HEK293T (cell line): ENCODE results near the gene TTC33.

Experiments used
- CTCF ChIA-PET: fragments of 350-600 bp; formaldehyde crosslinking; extraction: SDS; loops from one replicate; lab custom pipeline; 2021; ENCODE audit warnings: antibody characterized with exemption, inconsistent platforms; lab: Yijun Ruan, JAX
- POLR2A ChIA-PET: fragments of 350-600 bp; formaldehyde crosslinking; extraction: SDS; loops from one replicate; lab custom pipeline; 2020; ENCODE audit warnings: antibody characterized with exemption, inconsistent platforms; lab: Yijun Ruan, JAX
- DNase-seq: peaks from one replicate; pipeline ENCODE4 v3.0.0; 2012; ENCODE audit warnings: mixed read lengths; ENCODE audit errors: extremely low spot score
- ARNT ChIP-seq: fragments of 450-650 bp; IDR thresholded peaks from 2 replicates; pipeline ENCODE4 v1.6.1; 2017; ENCODE audit warnings: mild to moderate bottlenecking
- BHLHE40 ChIP-seq: fragments of 450-650 bp; IDR thresholded peaks from 2 replicates; pipeline ENCODE4 v1.6.1; 2016; ENCODE audit warnings: mild to moderate bottlenecking, moderate library complexity, borderline replicate concordance
- CTBP1 ChIP-seq: fragments of 450-650 bp; IDR thresholded peaks from 2 replicates; pipeline ENCODE4 v1.6.1; 2016; ENCODE audit warnings: borderline replicate concordance
- ELF4 ChIP-seq: fragments of 450-650 bp; IDR thresholded peaks from 2 replicates; pipeline ENCODE4 v1.6.1; 2017; ENCODE audit warnings: antibody characterized with exemption
- FOXA1 ChIP-seq: fragments of 450-650 bp; IDR thresholded peaks from 2 replicates; pipeline ENCODE4 v1.6.1; 2016; ENCODE audit warnings: mild to moderate bottlenecking
- FOXK2 ChIP-seq: fragments of 450-650 bp; IDR thresholded peaks from 2 replicates; pipeline ENCODE4 v1.6.1; 2016; ENCODE audit warnings: mild to moderate bottlenecking
- FOXM1 ChIP-seq: fragments of 450-650 bp; IDR thresholded peaks from 2 replicates; pipeline ENCODE4 v1.6.1; 2017; ENCODE audit warnings: mild to moderate bottlenecking, borderline replicate concordance
- HDGF ChIP-seq: fragments of 450-650 bp; IDR thresholded peaks from 2 replicates; pipeline ENCODE4 v1.6.1; 2017; ENCODE audit warnings: antibody characterized with exemption, borderline replicate concordance
- L3MBTL2 ChIP-seq: fragments of 450-650 bp; conservative IDR thresholded peaks from 2 replicates; pipeline ENCODE4 v1.6.1; 2016; ENCODE audit warnings: mild to moderate bottlenecking
- LEF1 ChIP-seq: fragments of 450-650 bp; IDR thresholded peaks from 2 replicates; pipeline ENCODE4 v1.6.1; 2017; ENCODE audit warnings: mild to moderate bottlenecking, borderline replicate concordance
- NFRKB ChIP-seq: fragments of 450-650 bp; IDR thresholded peaks from 2 replicates; pipeline ENCODE4 v1.6.1; 2016; ENCODE audit warnings: mild to moderate bottlenecking, moderate library complexity
- PKNOX1 ChIP-seq: fragments of 450-650 bp; IDR thresholded peaks from 2 replicates; pipeline ENCODE4 v1.6.1; 2016
- SP1 ChIP-seq: fragments of 450-650 bp; IDR thresholded peaks from 2 replicates; pipeline ENCODE4 v1.6.1; 2017
- SUZ12 ChIP-seq: fragments of 450-650 bp; IDR thresholded peaks from 2 replicates; pipeline ENCODE4 v1.6.1; 2016; ENCODE audit warnings: mild to moderate bottlenecking
- TARDBP ChIP-seq: fragments of 450-650 bp; IDR thresholded peaks from 2 replicates; pipeline ENCODE4 v1.6.1; 2016
- ZNF384 ChIP-seq: fragments of 450-650 bp; IDR thresholded peaks from 2 replicates; pipeline ENCODE4 v1.6.1; 2016

The TTC33 gene

DNA sequence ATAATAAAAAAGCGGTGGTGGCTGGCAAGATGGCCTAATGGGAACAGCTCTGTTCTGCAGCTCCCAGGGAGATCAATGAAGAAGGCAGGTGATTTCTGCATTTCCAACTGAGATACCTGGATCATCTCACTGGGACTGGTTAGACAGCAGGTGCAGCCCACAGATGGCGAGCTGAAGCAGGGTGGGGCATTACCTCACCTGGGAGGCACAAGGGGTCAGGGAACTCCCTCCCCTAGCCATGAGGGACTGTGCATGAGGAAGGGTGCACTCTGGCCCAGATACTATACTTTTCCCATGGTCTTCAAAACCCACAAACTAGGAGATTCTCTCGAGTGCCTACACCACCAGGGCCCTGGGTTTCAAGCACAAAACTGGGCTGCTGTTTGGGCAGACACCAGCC is 121.6 kb downstream of the TTC33 start:
- no peak for DNase-seq
- CTCF ChIA-PET: no interaction called here
- POLR2A ChIA-PET: no interaction called here
- TF ChIP-seq FOXA1 (no peak), LEF1 (no peak), L3MBTL2 (no peak), NFRKB (no peak), SP1 (no peak), SUZ12 (no peak), HDGF (no peak), CTBP1 (no peak), TARDBP (no peak), ZNF384 (no peak), FOXM1 (no peak), ELF4 (no peak), FOXK2 (no peak), ARNT (no peak), PKNOX1 (no peak), BHLHE40 (no peak)

GRCh38 chr5:40631236-40631635 is 124.5 kb downstream of the TTC33 start:
- ChIA-PET CTCF (no interaction called here), POLR2A (no interaction called here)
- TF ChIP-seq CTBP1 (no peak), NFRKB (no peak), PKNOX1 (no peak), LEF1 (no peak), HDGF (no peak), BHLHE40 (no peak), ZNF384 (no peak), FOXA1 (no peak), L3MBTL2 (no peak), FOXK2 (no peak), TARDBP (no peak), FOXM1 (no peak), ELF4 (no peak), ARNT (no peak), SP1 (no peak), SUZ12 (no peak)
- no peak for DNase-seq

DNA sequence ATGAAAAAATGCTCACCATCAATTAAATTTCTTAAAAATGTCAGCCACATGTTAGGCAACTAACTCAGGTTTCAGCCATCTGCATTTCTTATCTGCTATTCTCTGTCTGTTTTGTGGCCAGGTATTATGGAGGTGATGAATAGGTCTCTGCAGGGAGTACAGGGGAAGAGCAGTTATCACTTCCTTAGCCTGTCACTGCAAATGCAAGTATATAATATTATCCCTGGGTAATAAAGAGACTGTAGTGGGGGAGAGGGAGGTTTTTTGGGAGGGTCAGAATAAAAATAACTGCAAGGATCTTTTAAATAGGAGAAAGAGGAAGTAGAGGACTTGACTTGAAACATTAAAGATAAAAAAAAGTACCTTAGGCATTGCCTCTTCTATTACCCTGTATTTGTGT is 125.6 kb downstream of the TTC33 start:
- CTCF ChIA-PET: no interaction called here
- POLR2A ChIA-PET: no interaction called here
- DNase-seq: no peak
- no peak for TF ChIP-seq FOXA1
- TF ChIP-seq ZNF384: no peak
- TF ChIP-seq L3MBTL2: no peak
- TF ChIP-seq CTBP1: no peak
- no peak for TF ChIP-seq LEF1
- TF ChIP-seq FOXM1: no peak
- TF ChIP-seq PKNOX1: no peak
- no peak for TF ChIP-seq FOXK2
- TF ChIP-seq HDGF: no peak
- no peak for TF ChIP-seq ARNT
- TF ChIP-seq NFRKB: no peak
- no peak for TF ChIP-seq SUZ12
- no peak for TF ChIP-seq SP1
- TF ChIP-seq ELF4: no peak
- no peak for TF ChIP-seq BHLHE40
- TF ChIP-seq TARDBP: no peak

GRCh38 chr5:40628407-40628806 is 127.4 kb downstream of the TTC33 start:
- ChIA-PET POLR2A (no interaction called here), CTCF (interaction anchor here (0.6 kb wide), 1 partner anchor 107 kb away, joined by 3 read pairs; no protein-coding TSS in a partner anchor)
- TF ChIP-seq ZNF384 (no peak), TARDBP (no peak), NFRKB (no peak), HDGF (no peak), LEF1 (no peak), ELF4 (no peak), CTBP1 (no peak), BHLHE40 (no peak), PKNOX1 (no peak), ARNT (no peak), FOXM1 (no peak), FOXA1 (no peak), SUZ12 (no peak), L3MBTL2 (no peak)
- no peak for DNase-seq

GRCh38 chr5:40627706-40628105 is 128.1 kb downstream of the TTC33 start:
- TF ChIP-seq L3MBTL2 (no peak), FOXM1 (no peak), SP1 (no peak), LEF1 (no peak), BHLHE40 (no peak), ARNT (no peak), NFRKB (no peak), PKNOX1 (no peak), ELF4 (no peak), FOXA1 (no peak), CTBP1 (no peak), FOXK2 (no peak), SUZ12 (no peak), ZNF384 (no peak), TARDBP (no peak)
- no peak for DNase-seq
- ChIA-PET CTCF (no interaction called here), POLR2A (no interaction called here)
